GM23338 (cell line): ENCODE data around the gene PIKFYVE. TPM values are rescaled to one million over a fixed set of nuclear protein-coding genes. Genes with fewer than 3 reads are reported as not detected.

Source experiments
- ATAC-seq: fragments of 200-7000 bp; cut with Tn5 transposase; 3 replicates; pipeline ENCODE4 v1.9.1; 2020
- DNase-seq: peaks from one replicate; pipeline ENCODE4 v3.0.0-alpha.2; 2015; ENCODE audit warnings: low spot score
- H2AFZ ChIP-seq: fragments of 200-600 bp; sonication (generic); 2 replicates; pipeline ENCODE4 v1.8.0; 2016; ENCODE audit warnings: antibody characterized with exemption, mild to moderate bottlenecking, moderate library complexity
- H3F3A ChIP-seq: fragments of 200-600 bp; sonication (generic); replicated peaks from 2 replicates; pipeline ENCODE4 v1.8.0; 2017; ENCODE audit warnings: antibody characterized with exemption, mixed run types, low read depth
- H3K27ac ChIP-seq: fragments of 200-600 bp; sonication (generic); 2 replicates; pipeline ENCODE4 v1.6.1; 2016; ENCODE audit warnings: low read depth
- H3K27me3 ChIP-seq: fragments of 200-600 bp; sonication (generic); 2 replicates; pipeline ENCODE4 v1.8.0; 2016; ENCODE audit warnings: mild to moderate bottlenecking, mixed run types, moderate library complexity; ENCODE audit not compliant: insufficient read depth
- H3K36me3 ChIP-seq: fragments of 200-600 bp; sonication (generic); 2 replicates; pipeline ENCODE4 v1.8.0; 2016; ENCODE audit warnings: mild to moderate bottlenecking; ENCODE audit not compliant: insufficient read depth
- H3K4me1 ChIP-seq: fragments of 200-600 bp; sonication (generic); 2 replicates; pipeline ENCODE4 v1.8.0; 2016; ENCODE audit warnings: mild to moderate bottlenecking, moderate library complexity; ENCODE audit not compliant: insufficient read depth
- H3K4me2 ChIP-seq: fragments of 200-600 bp; sonication (generic); 2 replicates; pipeline ENCODE4 v1.7.1; 2017; ENCODE audit warnings: mixed run types
- H3K4me3 ChIP-seq: fragments of 200-600 bp; sonication (generic); 2 replicates; pipeline ENCODE4 v1.6.1; 2016; ENCODE audit warnings: mixed run types
- H3K79me2 ChIP-seq: fragments of 200-600 bp; sonication (generic); replicated peaks from 2 replicates; pipeline ENCODE4 v1.8.0; 2017; ENCODE audit warnings: mild to moderate bottlenecking; ENCODE audit not compliant: insufficient read depth
- H3K9me2 ChIP-seq: fragments of 200-600 bp; sonication (generic); 2 replicates; pipeline ENCODE4 v1.8.0; 2017; ENCODE audit not compliant: insufficient read depth
- H4K20me1 ChIP-seq: fragments of 200-600 bp; sonication (generic); replicated peaks from 2 replicates; pipeline ENCODE4 v1.8.0; 2017; ENCODE audit warnings: mild to moderate bottlenecking; ENCODE audit not compliant: insufficient read depth
- H3K27ac Mint-ChIP-seq: 2 replicates; pipeline ENCODE4 v1.8.0; 2020; ENCODE audit warnings: inconsistent platforms, mild to moderate bottlenecking, moderate library complexity, mixed read lengths
- H3K27me3 Mint-ChIP-seq: 3 replicates; pipeline ENCODE4 v1.8.0; 2022; ENCODE audit warnings: low read depth, mild to moderate bottlenecking, moderate library complexity, mixed read lengths, inconsistent platforms; ENCODE audit not compliant: insufficient read depth, poor library complexity
- H3K36me3 Mint-ChIP-seq: 3 replicates; pipeline ENCODE4 v1.8.0; 2021; ENCODE audit warnings: low read depth, mild to moderate bottlenecking, inconsistent platforms, moderate library complexity, mixed read lengths
- H3K4me1 Mint-ChIP-seq: 3 replicates; pipeline ENCODE4 v1.8.0; 2020; ENCODE audit warnings: mild to moderate bottlenecking, inconsistent platforms, mixed read lengths
- H3K4me3 Mint-ChIP-seq: 3 replicates; pipeline ENCODE4 v1.8.0; 2021; ENCODE audit warnings: moderate library complexity, mild to moderate bottlenecking, inconsistent platforms, mixed read lengths
- H3K9me3 Mint-ChIP-seq: 3 replicates; pipeline ENCODE4 v1.8.0; 2020; ENCODE audit warnings: moderate library complexity, mild to moderate bottlenecking, inconsistent platforms, mixed read lengths
- CREB1 ChIP-seq: fragments of 250-450 bp; sonication (Bioruptor Pico); IDR thresholded peaks from 2 replicates; pipeline ENCODE4 v1.5.0; 2020; ENCODE audit warnings: low read depth, mild to moderate bottlenecking, moderate library complexity
- EZH2 ChIP-seq: fragments of 200-600 bp; sonication (generic); IDR thresholded peaks from one replicate; pipeline ENCODE4 v1.8.0; 2017; ENCODE audit warnings: antibody characterized with exemption, mild to moderate bottlenecking, low read depth; ENCODE audit not compliant: unreplicated experiment
- EZH2phosphoT487 ChIP-seq: fragments of 200-600 bp; sonication (generic); IDR thresholded peaks from one replicate; pipeline ENCODE4 v1.8.1; 2018; ENCODE audit warnings: antibody characterized with exemption; ENCODE audit not compliant: unreplicated experiment
- JUNB ChIP-seq: IDR thresholded peaks from one replicate; pipeline ENCODE4 v1.6.1; 2016; ENCODE audit warnings: antibody characterized with exemption; ENCODE audit not compliant: unreplicated experiment
- NANOG ChIP-seq: IDR thresholded peaks from 2 replicates; pipeline ENCODE4 v1.6.1; 2016; ENCODE audit warnings: antibody characterized with exemption, borderline replicate concordance
- POLR2AphosphoS5 ChIP-seq: IDR thresholded peaks from 2 replicates; pipeline ENCODE4 v1.6.1; 2016; ENCODE audit warnings: antibody characterized with exemption, low read depth
- STAT1 ChIP-seq: IDR thresholded peaks from one replicate; pipeline ENCODE4 v1.6.1; 2016; ENCODE audit warnings: antibody characterized with exemption; ENCODE audit not compliant: unreplicated experiment
- ZNF114 ChIP-seq: fragments of 250-450 bp; sonication (Bioruptor Pico); IDR thresholded peaks from 2 replicates; pipeline ENCODE4 v1.5.0; 2020; ENCODE audit warnings: mild to moderate bottlenecking, moderate library complexity
- ZNF331 ChIP-seq: fragments of 250-450 bp; sonication (Bioruptor Pico); IDR thresholded peaks from 2 replicates; pipeline ENCODE4 v1.5.0; 2020; ENCODE audit warnings: low read depth, mild to moderate bottlenecking, moderate library complexity
- polyA plus RNA-seq: library from polyadenylated mRNA; unstranded; fragments of >200 nt; fragmentation: Nextera tagmentation; extraction: Ambion mirVana; gene quantifications from 2 replicates; pipeline ENCODE4 v1.2.1, GENCODE V29; 2016
- total RNA-seq: library from RNA; depleted of rRNA; stranded (reverse); fragments of >200 nt; shearing (Covaris generic); gene quantifications from 2 replicates; pipeline ENCODE4 v1.2.3, GENCODE V29; 2014
- TF ChIP-seq, protein P1 (sequence below): IDR thresholded peaks from 2 replicates; pipeline ENCODE4 v1.6.1; 2016; ENCODE audit warnings: antibody characterized with exemption
- TF ChIP-seq, protein P2 (sequence below), 2 experiments: fragments of 200-600 bp in 1 of 2; sonication (generic) in 1 of 2; conservative IDR thresholded peaks; 2 replicates each; pipeline versions ENCODE4 v1.5.1 to v1.6.1; 2016 to 2017; ENCODE audit warnings: antibody characterized with exemption in 2 of 2, low read depth in 2 of 2, mild to moderate bottlenecking in 2 of 2, moderate library complexity in 1 of 2
- TF ChIP-seq, protein P3 (sequence below): fragments of 250-450 bp; sonication (Bioruptor Pico); IDR thresholded peaks from 2 replicates; pipeline ENCODE4 v1.5.0; 2020; ENCODE audit warnings: mild to moderate bottlenecking, moderate library complexity
- TF ChIP-seq, protein P4 (sequence below): IDR thresholded peaks from one replicate; pipeline ENCODE4 v1.6.1; 2018; ENCODE audit warnings: antibody characterized with exemption; ENCODE audit not compliant: unreplicated experiment

The PIKFYVE gene
- total and polyA plus RNA-seq, 2 experiments from 2014 or later = 15.1 to 48.0 TPM

DNA sequence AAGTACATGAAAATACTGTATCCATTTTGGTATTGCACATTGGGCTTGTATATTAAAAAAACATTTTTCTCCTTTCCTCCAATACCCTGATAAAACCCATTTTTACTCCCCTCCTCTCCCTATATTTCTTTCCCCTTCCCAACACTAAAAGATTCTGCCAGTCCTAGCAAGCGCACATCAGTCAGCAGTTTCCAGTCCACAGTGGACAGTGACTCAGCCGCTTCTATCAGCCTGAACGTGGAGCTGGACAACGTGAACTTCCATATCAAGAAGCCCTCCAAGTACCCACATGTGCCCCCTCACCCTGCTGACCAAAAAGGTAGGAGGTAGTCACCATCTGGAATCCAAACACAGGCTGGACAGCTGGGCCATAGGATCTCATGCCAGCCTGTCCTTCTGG, 38.6 kb downstream of the PIKFYVE start:
- Histone ChIP-seq H4K20me1 (peaks cover 3% of the 10 kb centered on the region; the same call in 1 of the 2 replicates), H3K79me2 (no peaks in the 10 kb centered on the region), H3K27ac (no peak overlapping the region), H2AFZ (no peak overlapping the region), H3K27me3 (no peaks in the 10 kb centered on the region), H3F3A (no peaks in the 10 kb centered on the region), H3K9me2 (no peaks in the 10 kb centered on the region), H3K4me2 (no peak overlapping the region), H3K36me3 (peaks cover 59% of the 10 kb centered on the region), H3K4me1 (no peaks in the 10 kb centered on the region), H3K4me3 (no peak overlapping the region)
- Mint-ChIP-seq H3K27ac (no peak overlapping the region), H3K4me3 (no peak overlapping the region), H3K4me1 (no peaks in the 10 kb centered on the region), H3K27me3 (no peaks in the 10 kb centered on the region), H3K36me3 (peaks cover 50% of the 10 kb centered on the region), H3K9me3 (no peaks in the 10 kb centered on the region)
- no peak for DNase-seq
- TF ChIP-seq, protein P1, sequence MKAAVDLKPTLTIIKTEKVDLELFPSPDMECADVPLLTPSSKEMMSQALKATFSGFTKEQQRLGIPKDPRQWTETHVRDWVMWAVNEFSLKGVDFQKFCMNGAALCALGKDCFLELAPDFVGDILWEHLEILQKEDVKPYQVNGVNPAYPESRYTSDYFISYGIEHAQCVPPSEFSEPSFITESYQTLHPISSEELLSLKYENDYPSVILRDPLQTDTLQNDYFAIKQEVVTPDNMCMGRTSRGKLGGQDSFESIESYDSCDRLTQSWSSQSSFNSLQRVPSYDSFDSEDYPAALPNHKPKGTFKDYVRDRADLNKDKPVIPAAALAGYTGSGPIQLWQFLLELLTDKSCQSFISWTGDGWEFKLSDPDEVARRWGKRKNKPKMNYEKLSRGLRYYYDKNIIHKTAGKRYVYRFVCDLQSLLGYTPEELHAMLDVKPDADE = no peak
- TF ChIP-seq JUNB (no peak), EZH2 (no peak), NANOG (no peak), EZH2phosphoT487 (no peak), CREB1 (no peak), ZNF331 (no peak), STAT1 (no peak), ZNF114 (CRISPR knock-in tag) (no peak), POLR2AphosphoS5 (no peak)
- TF ChIP-seq, protein P2, sequence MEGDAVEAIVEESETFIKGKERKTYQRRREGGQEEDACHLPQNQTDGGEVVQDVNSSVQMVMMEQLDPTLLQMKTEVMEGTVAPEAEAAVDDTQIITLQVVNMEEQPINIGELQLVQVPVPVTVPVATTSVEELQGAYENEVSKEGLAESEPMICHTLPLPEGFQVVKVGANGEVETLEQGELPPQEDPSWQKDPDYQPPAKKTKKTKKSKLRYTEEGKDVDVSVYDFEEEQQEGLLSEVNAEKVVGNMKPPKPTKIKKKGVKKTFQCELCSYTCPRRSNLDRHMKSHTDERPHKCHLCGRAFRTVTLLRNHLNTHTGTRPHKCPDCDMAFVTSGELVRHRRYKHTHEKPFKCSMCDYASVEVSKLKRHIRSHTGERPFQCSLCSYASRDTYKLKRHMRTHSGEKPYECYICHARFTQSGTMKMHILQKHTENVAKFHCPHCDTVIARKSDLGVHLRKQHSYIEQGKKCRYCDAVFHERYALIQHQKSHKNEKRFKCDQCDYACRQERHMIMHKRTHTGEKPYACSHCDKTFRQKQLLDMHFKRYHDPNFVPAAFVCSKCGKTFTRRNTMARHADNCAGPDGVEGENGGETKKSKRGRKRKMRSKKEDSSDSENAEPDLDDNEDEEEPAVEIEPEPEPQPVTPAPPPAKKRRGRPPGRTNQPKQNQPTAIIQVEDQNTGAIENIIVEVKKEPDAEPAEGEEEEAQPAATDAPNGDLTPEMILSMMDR (conservative IDR thresholded peaks at IDR 0.05; ENCODE audit: low read depth in 2 of 2) = no peak
- TF ChIP-seq, protein P3, sequence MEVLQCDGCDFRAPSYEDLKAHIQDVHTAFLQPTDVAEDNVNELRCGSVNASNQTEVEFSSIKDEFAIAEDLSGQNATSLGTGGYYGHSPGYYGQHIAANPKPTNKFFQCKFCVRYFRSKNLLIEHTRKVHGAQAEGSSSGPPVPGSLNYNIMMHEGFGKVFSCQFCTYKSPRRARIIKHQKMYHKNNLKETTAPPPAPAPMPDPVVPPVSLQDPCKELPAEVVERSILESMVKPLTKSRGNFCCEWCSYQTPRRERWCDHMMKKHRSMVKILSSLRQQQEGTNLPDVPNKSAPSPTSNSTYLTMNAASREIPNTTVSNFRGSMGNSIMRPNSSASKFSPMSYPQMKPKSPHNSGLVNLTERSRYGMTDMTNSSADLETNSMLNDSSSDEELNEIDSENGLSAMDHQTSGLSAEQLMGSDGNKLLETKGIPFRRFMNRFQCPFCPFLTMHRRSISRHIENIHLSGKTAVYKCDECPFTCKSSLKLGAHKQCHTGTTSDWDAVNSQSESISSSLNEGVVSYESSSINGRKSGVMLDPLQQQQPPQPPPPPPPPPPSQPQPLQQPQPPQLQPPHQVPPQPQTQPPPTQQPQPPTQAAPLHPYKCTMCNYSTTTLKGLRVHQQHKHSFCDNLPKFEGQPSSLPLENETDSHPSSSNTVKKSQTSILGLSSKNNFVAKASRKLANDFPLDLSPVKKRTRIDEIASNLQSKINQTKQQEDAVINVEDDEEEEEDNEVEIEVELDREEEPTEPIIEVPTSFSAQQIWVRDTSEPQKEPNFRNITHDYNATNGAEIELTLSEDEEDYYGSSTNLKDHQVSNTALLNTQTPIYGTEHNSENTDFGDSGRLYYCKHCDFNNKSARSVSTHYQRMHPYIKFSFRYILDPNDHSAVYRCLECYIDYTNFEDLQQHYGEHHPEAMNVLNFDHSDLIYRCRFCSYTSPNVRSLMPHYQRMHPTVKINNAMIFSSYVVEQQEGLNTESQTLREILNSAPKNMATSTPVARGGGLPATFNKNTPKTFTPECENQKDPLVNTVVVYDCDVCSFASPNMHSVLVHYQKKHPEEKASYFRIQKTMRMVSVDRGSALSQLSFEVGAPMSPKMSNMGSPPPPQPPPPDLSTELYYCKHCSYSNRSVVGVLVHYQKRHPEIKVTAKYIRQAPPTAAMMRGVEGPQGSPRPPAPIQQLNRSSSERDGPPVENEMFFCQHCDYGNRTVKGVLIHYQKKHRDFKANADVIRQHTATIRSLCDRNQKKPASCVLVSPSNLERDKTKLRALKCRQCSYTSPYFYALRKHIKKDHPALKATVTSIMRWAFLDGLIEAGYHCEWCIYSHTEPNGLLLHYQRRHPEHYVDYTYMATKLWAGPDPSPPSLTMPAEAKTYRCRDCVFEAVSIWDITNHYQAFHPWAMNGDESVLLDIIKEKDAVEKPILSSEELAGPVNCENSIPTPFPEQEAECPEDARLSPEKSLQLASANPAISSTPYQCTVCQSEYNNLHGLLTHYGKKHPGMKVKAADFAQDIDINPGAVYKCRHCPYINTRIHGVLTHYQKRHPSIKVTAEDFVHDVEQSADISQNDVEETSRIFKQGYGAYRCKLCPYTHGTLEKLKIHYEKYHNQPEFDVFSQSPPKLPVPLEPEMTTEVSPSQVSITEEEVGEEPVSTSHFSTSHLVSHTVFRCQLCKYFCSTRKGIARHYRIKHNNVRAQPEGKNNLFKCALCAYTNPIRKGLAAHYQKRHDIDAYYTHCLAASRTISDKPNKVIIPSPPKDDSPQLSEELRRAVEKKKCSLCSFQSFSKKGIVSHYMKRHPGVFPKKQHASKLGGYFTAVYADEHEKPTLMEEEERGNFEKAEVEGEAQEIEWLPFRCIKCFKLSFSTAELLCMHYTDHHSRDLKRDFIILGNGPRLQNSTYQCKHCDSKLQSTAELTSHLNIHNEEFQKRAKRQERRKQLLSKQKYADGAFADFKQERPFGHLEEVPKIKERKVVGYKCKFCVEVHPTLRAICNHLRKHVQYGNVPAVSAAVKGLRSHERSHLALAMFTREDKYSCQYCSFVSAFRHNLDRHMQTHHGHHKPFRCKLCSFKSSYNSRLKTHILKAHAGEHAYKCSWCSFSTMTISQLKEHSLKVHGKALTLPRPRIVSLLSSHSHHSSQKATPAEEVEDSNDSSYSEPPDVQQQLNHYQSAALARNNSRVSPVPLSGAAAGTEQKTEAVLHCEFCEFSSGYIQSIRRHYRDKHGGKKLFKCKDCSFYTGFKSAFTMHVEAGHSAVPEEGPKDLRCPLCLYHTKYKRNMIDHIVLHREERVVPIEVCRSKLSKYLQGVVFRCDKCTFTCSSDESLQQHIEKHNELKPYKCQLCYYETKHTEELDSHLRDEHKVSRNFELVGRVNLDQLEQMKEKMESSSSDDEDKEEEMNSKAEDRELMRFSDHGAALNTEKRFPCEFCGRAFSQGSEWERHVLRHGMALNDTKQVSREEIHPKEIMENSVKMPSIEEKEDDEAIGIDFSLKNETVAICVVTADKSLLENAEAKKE (CRISPR knock-in tag) = no peak
- TF ChIP-seq, protein P4, sequence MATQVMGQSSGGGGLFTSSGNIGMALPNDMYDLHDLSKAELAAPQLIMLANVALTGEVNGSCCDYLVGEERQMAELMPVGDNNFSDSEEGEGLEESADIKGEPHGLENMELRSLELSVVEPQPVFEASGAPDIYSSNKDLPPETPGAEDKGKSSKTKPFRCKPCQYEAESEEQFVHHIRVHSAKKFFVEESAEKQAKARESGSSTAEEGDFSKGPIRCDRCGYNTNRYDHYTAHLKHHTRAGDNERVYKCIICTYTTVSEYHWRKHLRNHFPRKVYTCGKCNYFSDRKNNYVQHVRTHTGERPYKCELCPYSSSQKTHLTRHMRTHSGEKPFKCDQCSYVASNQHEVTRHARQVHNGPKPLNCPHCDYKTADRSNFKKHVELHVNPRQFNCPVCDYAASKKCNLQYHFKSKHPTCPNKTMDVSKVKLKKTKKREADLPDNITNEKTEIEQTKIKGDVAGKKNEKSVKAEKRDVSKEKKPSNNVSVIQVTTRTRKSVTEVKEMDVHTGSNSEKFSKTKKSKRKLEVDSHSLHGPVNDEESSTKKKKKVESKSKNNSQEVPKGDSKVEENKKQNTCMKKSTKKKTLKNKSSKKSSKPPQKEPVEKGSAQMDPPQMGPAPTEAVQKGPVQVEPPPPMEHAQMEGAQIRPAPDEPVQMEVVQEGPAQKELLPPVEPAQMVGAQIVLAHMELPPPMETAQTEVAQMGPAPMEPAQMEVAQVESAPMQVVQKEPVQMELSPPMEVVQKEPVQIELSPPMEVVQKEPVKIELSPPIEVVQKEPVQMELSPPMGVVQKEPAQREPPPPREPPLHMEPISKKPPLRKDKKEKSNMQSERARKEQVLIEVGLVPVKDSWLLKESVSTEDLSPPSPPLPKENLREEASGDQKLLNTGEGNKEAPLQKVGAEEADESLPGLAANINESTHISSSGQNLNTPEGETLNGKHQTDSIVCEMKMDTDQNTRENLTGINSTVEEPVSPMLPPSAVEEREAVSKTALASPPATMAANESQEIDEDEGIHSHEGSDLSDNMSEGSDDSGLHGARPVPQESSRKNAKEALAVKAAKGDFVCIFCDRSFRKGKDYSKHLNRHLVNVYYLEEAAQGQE = no peak
- no peak for ATAC-seq
